GM18909 (cell line): ENCODE data around the gene CDH18.

ENCODE experiments used
- ATAC-seq: cut with Tn5 transposase; IDR thresholded peaks from one replicate; pipeline ENCODE4 v1.9.1; 2021; ENCODE audit warnings: mild to moderate bottlenecking; ENCODE audit not compliant: unreplicated experiment, poor library complexity

Gene CDH18

GRCh38 chr5:19753579-19753978 is 234.4 kb downstream of the CDH18 start:
- ATAC-seq = no peak

DNA sequence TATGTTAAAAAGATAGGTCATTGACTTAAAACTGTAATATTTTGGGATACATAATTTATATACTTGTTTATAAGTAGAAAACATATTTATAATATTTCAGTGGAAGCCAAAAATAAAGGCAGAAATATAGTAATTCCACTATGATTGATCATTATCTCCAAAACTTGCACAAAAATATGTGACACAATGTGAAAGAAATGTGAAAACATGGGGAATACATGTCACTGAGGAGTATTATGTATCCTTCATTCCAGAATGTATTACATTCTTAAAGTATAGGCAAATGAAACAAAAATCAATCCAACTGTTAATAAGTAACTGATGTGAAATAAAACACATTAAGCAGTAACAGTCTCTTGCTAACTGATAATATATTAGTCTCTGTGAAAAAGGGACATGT is 236.7 kb downstream of the CDH18 start:
- ATAC-seq = no peak

- no peak for ATAC-seq
These were observed 242.8 kb downstream of the CDH18 start for GRCh38 chr5:19745247-19745646.

DNA sequence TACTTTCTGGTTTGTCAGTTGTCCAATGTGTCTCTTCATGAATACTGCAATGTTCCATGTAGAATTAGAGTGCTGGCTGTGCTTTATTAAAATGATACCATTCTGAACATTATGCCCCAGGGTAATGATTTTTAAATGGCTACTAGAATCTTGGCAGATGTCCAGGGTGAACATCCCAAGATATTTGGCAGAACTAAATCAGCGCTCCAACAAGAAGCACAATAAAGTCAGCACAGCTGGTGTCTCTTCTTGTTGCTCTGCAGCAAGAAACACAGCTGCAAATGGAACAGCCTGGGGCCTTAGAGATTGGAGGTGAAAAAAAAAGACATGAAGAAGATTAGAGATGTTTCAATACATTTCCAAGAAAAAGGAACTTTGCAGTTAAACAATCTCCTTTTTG is 248.3 kb downstream of the CDH18 start:
- no peak for ATAC-seq

DNA sequence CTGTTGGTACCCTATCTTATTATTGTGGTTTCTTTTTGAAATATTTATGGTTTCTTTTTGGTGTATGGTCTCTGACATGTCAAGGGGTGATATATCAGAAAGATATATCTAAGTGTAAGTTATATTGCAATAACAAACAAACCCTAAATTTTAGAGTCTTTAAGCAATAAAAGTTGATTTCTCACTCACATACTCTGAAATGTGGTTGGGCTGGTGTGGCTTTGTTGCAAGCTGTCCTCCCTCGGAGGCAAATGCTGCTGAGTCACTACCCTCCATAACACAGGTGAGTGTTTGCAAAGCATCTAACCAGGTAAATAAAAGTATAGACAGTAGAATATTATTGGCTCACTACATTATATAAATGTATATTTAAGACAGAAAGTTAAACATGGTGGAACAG is 253.2 kb downstream of the CDH18 start:
- no peak for ATAC-seq

GRCh38 chr5:19733612-19734495 is 254.1 kb downstream of the CDH18 start:
- ATAC-seq = no peak

DNA sequence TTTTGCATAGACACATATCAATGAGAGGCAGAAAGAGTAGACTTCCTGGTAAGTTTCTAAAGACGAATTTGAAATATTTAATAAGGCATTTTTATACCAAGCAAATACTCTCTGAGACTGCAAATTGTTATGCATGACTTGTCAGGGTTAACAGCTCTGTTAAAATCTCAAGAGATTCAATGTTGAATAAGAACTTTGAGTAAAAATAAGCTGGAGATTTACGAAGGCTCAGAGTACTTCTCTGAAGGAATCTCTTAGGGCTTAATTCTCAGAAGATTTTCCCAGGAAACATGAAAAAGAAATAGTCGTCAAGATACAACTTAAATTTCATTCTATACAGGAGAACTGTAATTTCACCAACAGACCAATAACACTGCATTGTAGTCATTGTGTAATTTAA is 259.4 kb downstream of the CDH18 start:
- ATAC-seq = no peak

GRCh38 chr5:19719109-19719508 is 268.9 kb downstream of the CDH18 start:
- no peak for ATAC-seq

DNA sequence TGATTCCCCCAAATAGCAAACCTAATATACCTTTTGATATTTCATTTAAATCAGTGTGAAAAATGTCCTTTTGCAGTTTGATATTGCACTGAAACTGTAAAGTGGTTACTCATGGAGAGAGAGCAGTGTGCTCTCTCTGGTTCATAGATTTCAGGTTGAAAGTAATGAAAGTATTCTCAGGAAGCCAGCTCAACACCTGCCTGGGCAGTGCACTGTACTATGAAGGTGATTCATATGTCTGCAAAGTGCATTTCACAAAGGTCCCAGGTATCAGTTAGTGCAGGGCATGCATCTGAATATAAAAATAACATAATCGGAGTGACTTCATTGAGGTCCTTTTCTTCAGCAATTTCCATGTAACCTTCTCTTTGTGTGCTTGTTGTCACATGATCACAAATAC is 274.3 kb downstream of the CDH18 start:
- no peak for ATAC-seq

DNA sequence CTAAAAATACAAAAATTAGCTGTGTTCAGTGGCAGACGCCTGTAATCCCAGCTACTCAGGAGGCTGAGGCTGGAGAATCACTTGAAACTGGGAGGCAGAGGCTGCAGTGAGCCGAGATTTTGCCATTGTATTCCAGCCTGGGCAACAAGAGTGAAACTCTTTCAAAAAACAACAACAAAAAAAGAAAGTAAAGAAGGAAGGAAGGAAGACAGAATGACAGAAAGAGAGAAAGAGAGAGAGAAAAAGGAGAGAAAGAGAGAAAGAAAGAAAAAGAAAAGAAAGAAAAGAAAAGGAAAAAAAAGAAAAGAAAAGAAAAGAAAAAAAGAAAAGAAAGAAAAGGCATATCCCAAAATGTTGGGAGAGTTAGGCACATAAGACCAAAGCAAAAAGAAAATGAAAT is 278.6 kb downstream of the CDH18 start:
- no peak for ATAC-seq

- no peak for ATAC-seq
These were observed 281.2 kb downstream of the CDH18 start for GRCh38 chr5:19706776-19707175.

- no peak for ATAC-seq
These were observed 286.3 kb downstream of the CDH18 start for GRCh38 chr5:19701731-19702130.

DNA sequence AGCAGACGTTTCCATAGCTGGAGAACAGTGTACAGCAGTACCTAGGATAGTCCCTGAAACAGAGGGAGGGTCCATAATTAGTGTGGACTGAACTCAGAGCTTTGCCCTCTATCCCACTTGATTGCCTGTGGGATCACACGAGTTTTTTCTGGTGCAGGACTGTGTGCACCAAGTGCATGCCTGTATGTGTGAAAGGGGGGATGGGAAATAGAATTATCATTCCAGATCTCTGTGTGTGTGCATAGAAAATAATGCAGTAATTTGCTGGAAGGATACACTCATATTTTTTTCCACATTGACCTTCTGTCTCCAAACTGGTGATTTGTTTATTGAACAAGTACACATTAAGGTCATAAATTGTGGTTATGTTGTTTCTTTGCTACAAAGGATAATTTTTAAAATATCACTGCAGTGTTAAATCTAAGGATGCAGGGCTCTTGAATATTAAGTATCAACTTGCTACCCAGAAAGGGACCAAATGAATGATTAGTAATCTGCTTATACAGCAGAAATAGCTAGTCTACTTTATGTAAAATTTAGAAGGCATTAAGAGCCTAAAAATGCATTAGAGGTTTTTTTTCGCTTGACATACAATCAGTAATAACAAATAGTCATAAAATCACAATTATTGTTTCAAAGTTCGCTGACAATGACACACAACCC is 292.9 kb downstream of the CDH18 start:
- ATAC-seq = no peak

DNA sequence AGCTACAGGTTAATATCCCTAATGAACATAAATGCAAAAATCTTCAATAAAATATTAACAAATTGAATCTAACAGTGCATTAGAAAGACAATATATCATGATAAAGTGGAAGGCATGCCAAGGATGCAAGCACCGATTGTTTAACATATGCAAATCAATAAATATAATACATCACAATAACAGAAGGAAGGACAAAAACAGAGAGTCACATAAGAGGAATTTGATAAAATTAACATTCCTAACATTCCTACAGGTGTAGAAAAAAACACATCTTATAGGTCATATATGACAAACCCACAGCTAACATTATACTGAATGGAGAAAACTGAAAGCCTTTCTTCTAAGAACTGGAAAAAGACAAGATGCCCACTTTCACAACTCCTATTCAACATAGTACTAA is 297.0 kb downstream of the CDH18 start:
- ATAC-seq = no peak

GRCh38 chr5:19685473-19685872 is 302.5 kb downstream of the CDH18 start:
- ATAC-seq = no peak

GRCh38 chr5:19676895-19677294 is 311.1 kb downstream of the CDH18 start:
- no peak for ATAC-seq

DNA sequence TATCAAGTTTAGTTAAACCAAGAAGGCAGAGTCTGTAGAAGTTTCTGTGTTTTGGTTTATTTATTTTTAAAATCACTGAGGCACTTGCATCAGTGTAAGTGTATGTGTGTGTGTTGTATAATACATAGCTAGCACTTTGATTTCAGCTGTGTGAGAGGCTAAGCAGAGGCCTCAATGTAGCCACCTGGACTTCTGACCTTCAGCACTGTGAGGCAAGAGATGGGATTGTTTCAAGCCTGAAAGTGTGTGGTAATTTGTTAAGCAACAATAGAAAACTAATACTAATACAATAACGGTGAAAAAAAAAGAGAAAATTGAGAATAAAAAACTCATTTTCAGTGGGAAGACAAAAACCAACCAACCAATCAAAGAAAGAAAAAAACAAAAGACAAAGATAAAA is 327.3 kb downstream of the CDH18 start:
- ATAC-seq = no peak

DNA sequence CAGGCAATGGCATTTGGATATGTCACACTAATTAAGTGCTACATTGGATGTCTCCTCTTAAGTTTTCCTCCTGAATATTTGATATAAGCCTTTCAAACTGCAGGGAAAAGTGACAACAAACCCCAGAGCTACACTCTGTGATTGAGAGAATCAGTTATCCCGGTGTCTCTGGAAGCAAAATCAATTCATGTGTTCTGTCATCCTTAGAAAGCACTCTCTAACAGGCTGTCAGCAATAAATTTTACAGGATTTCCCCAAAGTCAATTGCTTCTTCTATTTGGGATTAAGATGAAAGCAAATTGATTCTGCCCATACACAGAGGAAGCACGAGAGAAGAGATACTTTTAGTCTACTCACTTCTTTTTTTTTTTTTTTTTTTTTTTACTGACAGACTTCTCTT is 332.4 kb downstream of the CDH18 start:
- ATAC-seq = no peak

DNA sequence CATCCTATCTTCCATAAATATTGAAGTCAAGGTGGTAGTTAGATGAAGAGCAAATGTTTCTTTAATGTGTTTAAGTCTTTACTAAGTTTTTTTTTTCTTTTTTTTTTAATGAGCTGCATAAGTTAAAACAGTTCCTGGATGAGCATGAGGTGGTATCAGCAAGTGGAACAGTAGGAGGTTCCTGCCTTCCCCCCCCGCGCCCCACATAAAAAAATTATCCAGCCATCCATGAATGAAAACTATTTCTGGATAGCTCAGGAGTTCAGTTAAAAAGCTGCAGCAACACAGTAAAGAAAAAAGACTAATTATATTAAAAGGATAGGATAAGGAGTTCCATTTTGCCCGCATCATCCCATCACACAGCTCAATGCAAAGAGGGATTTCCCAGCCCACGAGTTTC is 349.5 kb downstream of the CDH18 start:
- no peak for ATAC-seq

DNA sequence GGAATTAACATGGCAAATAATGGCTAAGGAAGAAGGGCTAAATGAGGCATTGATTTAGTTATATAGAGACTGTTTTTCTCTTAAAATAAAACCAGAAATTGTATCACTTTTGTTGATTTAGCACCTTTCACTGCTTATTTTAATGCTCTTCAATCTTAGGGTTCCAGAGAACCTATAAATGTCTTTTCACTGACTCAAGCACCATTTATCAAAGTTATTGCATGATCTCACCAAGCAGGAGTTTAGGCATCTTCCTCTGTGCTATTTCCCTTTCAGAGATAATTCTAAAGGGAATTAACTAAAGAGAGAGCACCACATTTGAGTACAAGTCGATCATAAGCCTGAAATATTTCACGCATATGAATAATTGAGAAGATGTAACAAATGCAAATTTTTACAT is 357.1 kb downstream of the CDH18 start:
- no peak for ATAC-seq

DNA sequence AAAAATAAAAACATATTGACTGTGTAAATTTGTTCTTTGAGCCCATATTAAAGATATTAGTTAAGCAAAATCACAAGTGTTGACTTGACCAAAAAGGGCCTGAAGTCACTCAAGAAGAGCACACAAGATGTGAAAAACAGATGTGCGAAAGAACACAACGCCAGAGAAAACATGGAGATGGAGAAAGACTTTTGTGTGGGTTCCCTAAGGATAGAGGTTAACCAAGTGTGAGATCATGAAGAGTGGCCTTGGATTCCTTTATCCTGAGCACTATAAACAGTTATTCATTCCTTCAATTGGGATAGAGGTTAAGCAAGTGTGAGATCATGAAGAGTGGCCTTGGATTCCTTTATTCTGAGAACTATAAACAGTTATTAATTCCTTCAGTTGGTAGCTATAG is 361.8 kb downstream of the CDH18 start:
- ATAC-seq = no peak

GRCh38 chr5:19625562-19625961 is 362.4 kb downstream of the CDH18 start:
- no peak for ATAC-seq
